MM.1S (cell line): Measurements from ENCODE around the gene RNLS.

ENCODE experiments used
- DNase-seq: peaks from one replicate; pipeline ENCODE4 v3.0.0-alpha.2; 2015
- H2AFZ ChIP-seq: fragments of 300-600 bp; sonication (generic); 2 replicates; pipeline ENCODE4 v1.6.0; 2016; ENCODE audit warnings: antibody characterized with exemption, low read length
- H3F3A ChIP-seq: fragments of 300-600 bp; sonication (generic); 2 replicates; pipeline ENCODE4 v1.6.1; 2016; ENCODE audit warnings: mild to moderate bottlenecking, antibody characterized with exemption, low read length, moderate library complexity, mixed read lengths; ENCODE audit not compliant: insufficient read depth
- H3K27ac ChIP-seq: fragments of 300-600 bp; sonication (generic); 2 replicates; pipeline ENCODE4 v1.5.1; 2016; ENCODE audit warnings: mild to moderate bottlenecking, low read length
- H3K27me3 ChIP-seq: fragments of 300-600 bp; sonication (generic); replicated peaks from 2 replicates; pipeline ENCODE4 v1.6.0; 2016; ENCODE audit warnings: low read length; ENCODE audit not compliant: insufficient read depth
- H3K36me3 ChIP-seq: fragments of 300-600 bp; sonication (generic); replicated peaks from 2 replicates; pipeline ENCODE4 v1.6.1; 2016; ENCODE audit warnings: mild to moderate bottlenecking, low read length, mixed read lengths; ENCODE audit not compliant: insufficient read depth
- H3K4me1 ChIP-seq: fragments of 300-600 bp; sonication (generic); 2 replicates; pipeline ENCODE4 v1.6.1; 2016; ENCODE audit warnings: low read length, mixed read lengths
- H3K4me2 ChIP-seq: fragments of 300-600 bp; sonication (generic); 2 replicates; pipeline ENCODE4 v1.6.0; 2016; ENCODE audit warnings: low read depth, low read length
- H3K4me3 ChIP-seq: fragments of 300-600 bp; sonication (generic); 2 replicates; pipeline ENCODE4 v1.5.1; 2016; ENCODE audit warnings: low read length, mixed read lengths
- H3K79me2 ChIP-seq: fragments of 300-600 bp; sonication (generic); 2 replicates; pipeline ENCODE4 v1.6.1; 2016; ENCODE audit warnings: mixed run types, low read length, mixed read lengths
- H3K9ac ChIP-seq: fragments of 300-600 bp; sonication (generic); 2 replicates; pipeline ENCODE4 v1.6.1; 2016; ENCODE audit warnings: low read length, mixed read lengths
- H3K9me2 ChIP-seq: fragments of 300-600 bp; sonication (generic); replicated peaks from 2 replicates; pipeline ENCODE4 v1.6.1; 2016; ENCODE audit warnings: mild to moderate bottlenecking, low read length, mixed read lengths; ENCODE audit not compliant: insufficient read depth
- H3K9me3 ChIP-seq: fragments of 300-600 bp; sonication (generic); replicated peaks from 2 replicates; pipeline ENCODE4 v1.6.1; 2016; ENCODE audit warnings: mild to moderate bottlenecking, low read length, mixed read lengths; ENCODE audit not compliant: insufficient read depth
- H4K20me1 ChIP-seq: fragments of 300-600 bp; sonication (generic); 2 replicates; pipeline ENCODE4 v1.6.1; 2016; ENCODE audit warnings: mild to moderate bottlenecking, low read length, moderate library complexity, mixed read lengths; ENCODE audit not compliant: insufficient read depth
- CTCF ChIP-seq: fragments of 300-600 bp; sonication (generic); IDR thresholded peaks from 2 replicates; pipeline ENCODE4 v1.5.1; 2016; ENCODE audit warnings: antibody characterized with exemption, low read length, mixed read lengths
- EZH2 ChIP-seq: fragments of 300-600 bp; sonication (generic); optimal IDR thresholded peaks from 2 replicates; pipeline ENCODE3; 2017; ENCODE audit warnings: low read depth, mild to moderate bottlenecking, antibody characterized with exemption, low read length, mixed read lengths
- EZH2phosphoT487 ChIP-seq: fragments of 300-600 bp; sonication (generic); IDR thresholded peaks from 2 replicates; pipeline ENCODE4 v1.6.1; 2018; ENCODE audit warnings: antibody characterized with exemption, low read length

The RNLS gene

GRCh38 chr10:88260329-88261051 is 322.6 kb downstream of the RNLS start:
- H3K27ac ChIP-seq: no peak overlapping the region
- no peaks in the 10 kb centered on the region for H3K79me2 ChIP-seq
- TF ChIP-seq EZH2 (no peak), CTCF (no peak), EZH2phosphoT487 (no peak)
- DNase-seq: peak; percentile 26
- H4K20me1 ChIP-seq: no peaks in the 10 kb centered on the region
- H3F3A ChIP-seq: no peaks in the 10 kb centered on the region
- H3K4me2 ChIP-seq: no peak overlapping the region
- no peaks in the 10 kb centered on the region for H3K9me2 ChIP-seq
- no peak overlapping the region for H3K9ac ChIP-seq
- H3K4me3 ChIP-seq: no peak overlapping the region
- H3K9me3 ChIP-seq: no peaks in the 10 kb centered on the region
- H3K36me3 ChIP-seq: no peaks in the 10 kb centered on the region
- no peaks in the 10 kb centered on the region for H3K27me3 ChIP-seq
- no peak overlapping the region for H2AFZ ChIP-seq
- peaks cover 6% of the 10 kb centered on the region; the same call in 1 of the 2 replicates for H3K4me1 ChIP-seq

GRCh38 chr10:88259381-88259780 is 323.7 kb downstream of the RNLS start:
- Histone ChIP-seq H3K4me3 (no peak overlapping the region), H3F3A (no peaks in the 10 kb centered on the region), H3K9ac (no peak overlapping the region), H3K27me3 (no peaks in the 10 kb centered on the region), H4K20me1 (no peaks in the 10 kb centered on the region), H3K4me1 (peaks cover 6% of the 10 kb centered on the region; the same call in 1 of the 2 replicates), H3K36me3 (no peaks in the 10 kb centered on the region), H3K79me2 (no peaks in the 10 kb centered on the region), H3K9me2 (no peaks in the 10 kb centered on the region), H3K27ac (no peak overlapping the region), H2AFZ (no peak overlapping the region), H3K9me3 (no peaks in the 10 kb centered on the region), H3K4me2 (no peak overlapping the region)
- no peak for TF ChIP-seq EZH2phosphoT487
- TF ChIP-seq EZH2: no peak
- no peak for TF ChIP-seq CTCF
- no peak for DNase-seq

GRCh38 chr10:88256886-88257285 is 326.2 kb downstream of the RNLS start:
- no peak overlapping the region for H3K9ac ChIP-seq
- no peak overlapping the region for H2AFZ ChIP-seq
- H3F3A ChIP-seq: no peaks in the 10 kb centered on the region
- DNase-seq: no peak
- H3K36me3 ChIP-seq: no peaks in the 10 kb centered on the region
- H3K4me3 ChIP-seq: no peak overlapping the region
- no peaks in the 10 kb centered on the region for H3K27me3 ChIP-seq
- H3K4me2 ChIP-seq: no peak overlapping the region
- no peak overlapping the region for H3K27ac ChIP-seq
- peaks cover 10% of the 10 kb centered on the region; the same call in 1 of the 2 replicates for H3K4me1 ChIP-seq
- H3K79me2 ChIP-seq: no peaks in the 10 kb centered on the region
- no peak for TF ChIP-seq CTCF
- no peak for TF ChIP-seq EZH2
- TF ChIP-seq EZH2phosphoT487: no peak
- no peaks in the 10 kb centered on the region for H4K20me1 ChIP-seq
- H3K9me3 ChIP-seq: no peaks in the 10 kb centered on the region
- H3K9me2 ChIP-seq: no peaks in the 10 kb centered on the region
